Panc1 (cell line): ENCODE data around the gene SF3B6. TPM values are rescaled to one million over a fixed set of nuclear protein-coding genes. Genes with fewer than 3 reads are reported as not detected.

ENCODE experiments used
- ATAC-seq: fragments of 200-7000 bp; cut with Tn5 transposase; 2 replicates; pipeline ENCODE4 v1.9.1; 2020; ENCODE audit warnings: mild to moderate bottlenecking, moderate library complexity
- BruUV-seq: library from RNA; stranded (reverse); fragments of 400-500 nt; replicated peaks from 2 replicates; lab custom pipeline; 2021; lab: Mats Ljungman, UMichigan
- CTCF ChIA-PET: fragments of 300-600 bp; sonication (Branson Sonifier 250); formaldehyde crosslinking; loops from one replicate; lab custom pipeline; 2022; ENCODE audit warnings: antibody characterized with exemption; lab: Charles Lee
- POLR2A ChIA-PET: fragments of 300-600 bp; sonication (Branson Sonifier 250); formaldehyde crosslinking; loops from one replicate; lab custom pipeline; 2022; ENCODE audit warnings: antibody characterized with exemption; lab: Charles Lee
- DNase-seq: peaks from one replicate; pipeline ENCODE4 v3.0.0-alpha.2; 2010; ENCODE audit warnings: low read depth, low spot score
- H3K27ac ChIP-seq: 2 replicates; pipeline ENCODE4 v1.5.1; 2011; ENCODE audit warnings: mild to moderate bottlenecking, low read length, inconsistent platforms
- H3K27me3 ChIP-seq: fragments of 200-500 bp; sonication (Bioruptor generic); 2 replicates; pipeline ENCODE4 v1.6.0; 2014; ENCODE audit warnings: low read length, inconsistent platforms; ENCODE audit not compliant: control insufficient read depth, insufficient read depth
- H3K36me3 ChIP-seq: fragments of 200-500 bp; sonication (Bioruptor generic); 2 replicates; pipeline ENCODE4 v1.5.1; 2014; ENCODE audit warnings: inconsistent platforms, mild to moderate bottlenecking, low read length, moderate library complexity; ENCODE audit not compliant: control insufficient read depth, insufficient read depth
- H3K4me1 ChIP-seq: 2 replicates; pipeline ENCODE4 v1.5.1; 2011; ENCODE audit warnings: inconsistent platforms, mild to moderate bottlenecking, low read length, moderate library complexity; ENCODE audit not compliant: control insufficient read depth, insufficient read depth
- H3K4me3 ChIP-seq, 2 experiments: 2 replicates each; pipeline ENCODE4 v1.5.1; 2011 to 2012; ENCODE audit warnings: low read depth in 2 of 2, low read length in 2 of 2, mild to moderate bottlenecking in 2 of 2, inconsistent platforms in 1 of 2, moderate library complexity in 1 of 2
- H3K9me3 ChIP-seq: fragments of 200-500 bp; sonication (Bioruptor generic); 2 replicates; pipeline ENCODE4 v1.5.1; 2014; ENCODE audit warnings: low read depth, mild to moderate bottlenecking, inconsistent platforms, low read length, moderate library complexity; ENCODE audit not compliant: control insufficient read depth, insufficient read depth
- CTCF ChIP-seq: fragments of 450-650 bp; IDR thresholded peaks from 2 replicates; pipeline ENCODE4 v1.5.1; 2017; ENCODE audit warnings: mild to moderate bottlenecking
- POLR2AphosphoS5 ChIP-seq: IDR thresholded peaks from 2 replicates; pipeline ENCODE4 v1.6.1; 2012; ENCODE audit warnings: mild to moderate bottlenecking, low read depth, low read length, moderate library complexity
- REST ChIP-seq, 2 experiments: IDR thresholded peaks; 2 replicates each; pipeline ENCODE4 v1.6.1; 2011 to 2012; ENCODE audit warnings: low read depth in 2 of 2, control low read depth in 1 of 2, low read length in 1 of 2, mild to moderate bottlenecking in 1 of 2, moderate library complexity in 1 of 2; ENCODE audit not compliant: insufficient read depth in 1 of 2
- SIN3A ChIP-seq: IDR thresholded peaks from 2 replicates; pipeline ENCODE4 v1.6.1; 2012; ENCODE audit warnings: low read depth, mild to moderate bottlenecking, low read length, moderate library complexity, borderline replicate concordance; ENCODE audit not compliant: insufficient read depth
- TCF7L2 ChIP-seq: IDR thresholded peaks from 2 replicates; pipeline ENCODE4 v1.6.1; 2011; ENCODE audit warnings: mild to moderate bottlenecking, low read depth, low read length, inconsistent platforms
- in situ Hi-C: cut with HindIII; loops from 2 replicates; pipeline ENCODE4 v1.10.0; 2016; ENCODE audit warnings: low sequenced_read_pairs, low pct_unique_long_range_greater_than_20kb
- intact Hi-C: fragments of 100-400 bp; cut with micrococcal nuclease; formaldehyde crosslinking; loops from one replicate; pipeline ENCODE4 v1.10.0; 2022; ENCODE audit not compliant: unreplicated experiment
- total RNA-seq: library from RNA; stranded (reverse); gene quantifications from one replicate; pipeline ENCODE4 v1.2.1, GENCODE V29; 2021; ENCODE audit not compliant: unreplicated experiment

The SF3B6 gene
- total RNA-seq, 1 experiment from 2014 or later: 129 TPM

- peak overlapping the region; percentile 94 for H3K27ac ChIP-seq
- in situ Hi-C loops (no loop called here), intact Hi-C loops (no loop called here)
- DNase-seq (no peak), ATAC-seq (no peak)
- ChIA-PET POLR2A (no interaction called here), CTCF (interaction anchor here (1.9 kb wide), 1 partner anchor 148 kb away, joined by 6 read pairs; the partner anchor contains the start of gene ATAD2B)
- H3K9me3 ChIP-seq: no peaks in the 10 kb centered on the region
- TF ChIP-seq TCF7L2: no peak
- no peak for TF ChIP-seq SIN3A
- TF ChIP-seq CTCF: no peak
- no peak for TF ChIP-seq REST (IDR thresholded peaks at IDR 0.05; ENCODE audit: insufficient read depth in 1 of 2, low read depth in 2 of 2, low read length in 1 of 2)
- no peak for TF ChIP-seq POLR2AphosphoS5
- H3K36me3 ChIP-seq: peaks cover 16% of the 10 kb centered on the region
- peak overlapping the region; percentile 96 to 97 for H3K4me3 ChIP-seq
- H3K27me3 ChIP-seq: no peaks in the 10 kb centered on the region
- H3K4me1 ChIP-seq: peaks cover 13% of the 10 kb centered on the region; the same call in 1 of the 2 replicates
- BruUV-seq: no TSS peak
Measured at GRCh38 chr2:24075259-24075658, 867 bp downstream of the SF3B6 start.

- in situ Hi-C loops: no loop called here
Measured at GRCh38 chr2:24073816-24074215, 2.3 kb downstream of the SF3B6 start.

More at GRCh38 chr2:24073816-24074215, 2.3 kb downstream of the SF3B6 start:
- H3K4me3 ChIP-seq: no peak overlapping the region
- ATAC-seq: no peak
- ChIA-PET CTCF (no interaction called here), POLR2A (no interaction called here)
- peaks cover 13% of the 10 kb centered on the region; the same call in 1 of the 2 replicates for H3K4me1 ChIP-seq
- peaks cover 17% of the 10 kb centered on the region for H3K36me3 ChIP-seq
- H3K9me3 ChIP-seq: no peaks in the 10 kb centered on the region
- no peak for TF ChIP-seq POLR2AphosphoS5
- TF ChIP-seq TCF7L2: no peak
- no peak for TF ChIP-seq REST (IDR thresholded peaks at IDR 0.05; ENCODE audit: insufficient read depth in 1 of 2, low read depth in 2 of 2, low read length in 1 of 2)
- TF ChIP-seq SIN3A: no peak
- DNase-seq: no peak
- intact Hi-C loops: no loop called here
- H3K27me3 ChIP-seq: no peaks in the 10 kb centered on the region
- H3K27ac ChIP-seq: no peak overlapping the region
- BruUV-seq: no TSS peak
